Testis (tissue), 3 donors: ENCODE results near the gene KDM4F. TPM values are rescaled to one million over a fixed set of nuclear protein-coding genes. Genes with fewer than 3 reads are reported as not detected.

Experiments used
- DNase-seq: peaks from one replicate; pipeline ENCODE4 v3.0.0-alpha.2; 2019
- H3K27ac ChIP-seq, 2 donors: fragments of 200-600 bp; sonication (generic); one replicate each; pipeline ENCODE4 v1.5.1; 2019
- H3K27me3 ChIP-seq: fragments of 200-600 bp; sonication (generic); one replicate; pipeline ENCODE4 v1.5.1; 2019
- H3K36me3 ChIP-seq: fragments of 200-600 bp; sonication (generic); one replicate; pipeline ENCODE4 v1.5.1; 2017; ENCODE audit warnings: low read depth; ENCODE audit errors: missing control alignments
- H3K4me1 ChIP-seq: fragments of 200-600 bp; sonication (generic); one replicate; pipeline ENCODE4 v1.5.1; 2019
- H3K4me3 ChIP-seq, 2 donors: fragments of 200-600 bp; sonication (generic); one replicate each; pipeline ENCODE4 v1.5.1; 2017 to 2019
- H3K9me3 ChIP-seq: fragments of 200-600 bp; sonication (generic); one replicate; pipeline ENCODE4 v1.5.1; 2017
- CTCF ChIP-seq, 3 experiments: fragments of 450-650 bp in 2 of 3; fragments of 200-600 bp in 1 of 3; sonication (generic) in 1 of 3; IDR thresholded peaks; one replicate each; pipeline ENCODE4 v1.5.1; 2016 to 2019; ENCODE audit warnings: antibody characterized with exemption in 3 of 3, mild to moderate bottlenecking in 2 of 3, moderate library complexity in 1 of 3
- POLR2A ChIP-seq: fragments of 450-650 bp; IDR thresholded peaks from one replicate; pipeline ENCODE4 v1.6.1; 2017; ENCODE audit warnings: antibody characterized with exemption, mild to moderate bottlenecking, moderate library complexity
- WGBS, 2 donors: methylation state at CpG; one replicate each; pipeline ENCODE4 v1.1.5; 2018; 5-methylcytosine and 5-hydroxymethylcytosine counted together
- intact Hi-C: fragments of 100-400 bp; cut with DNase I; formaldehyde crosslinking; loops from one replicate; pipeline ENCODE4 v1.15.1; 2023; ENCODE audit warnings: low total_unique reads
- polyA plus RNA-seq: library from polyadenylated mRNA; stranded (reverse); fragments of 350-450 nt; fragmentation: Illumina TruSeq; extraction: RNeasy Lipid Tissue Mini Kit (QIAGEN cat#74804); gene quantifications from one replicate; pipeline ENCODE4 v1.2.3, GENCODE V29; 2014; ENCODE audit warnings: low read depth, low replicate concordance; ENCODE audit not compliant: insufficient read depth
- total RNA-seq, 2 donors: library from RNA; depleted of rRNA; stranded (reverse); fragments of >200 nt; gene quantifications; one replicate each; pipeline ENCODE4 v1.2.3, GENCODE V29; 2016

The KDM4F gene
- total and polyA plus RNA-seq, 3 donors from 2014 or later = 0.55 TPM; not detected in 2

GRCh38 chr11:95086836-95087570, 37.8 kb downstream of the KDM4F start:
- intact Hi-C loops = no loop called here
- DNase-seq = no peak
- Histone ChIP-seq H3K27me3 (no peaks in the 10 kb centered on the region), H3K4me3 (no peak overlapping the region), H3K36me3 (no peaks in the 10 kb centered on the region), H3K9me3 (no peaks in the 10 kb centered on the region), H3K27ac (no peak overlapping the region), H3K4me1 (peaks cover 16% of the 10 kb centered on the region)
- WGBS, 2 donors = 81 to 89% methylated on average over 1 of the region's 1 CpG
- TF ChIP-seq POLR2A = no peak
- TF ChIP-seq CTCF (IDR thresholded peaks at IDR 0.05) = no peak

- no peaks in the 10 kb centered on the region for H3K9me3 ChIP-seq
- 8% methylated on average over 20 to 27 of the region's 27 CpGs for WGBS, 2 donors
- H3K4me1 ChIP-seq = peaks cover 24% of the 10 kb centered on the region
- DNase-seq = no peak
- no peaks in the 10 kb centered on the region for H3K36me3 ChIP-seq
- H3K27ac ChIP-seq = peak overlapping the region; percentile 86 to 93
- TF ChIP-seq CTCF (IDR thresholded peaks at IDR 0.05) = no peak
- peak overlapping the region; percentile 73 to 81 for H3K4me3 ChIP-seq
- intact Hi-C loops = no loop called here
- H3K27me3 ChIP-seq = no peaks in the 10 kb centered on the region
Measured at GRCh38 chr11:95088946-95089619, 39.9 kb downstream of the KDM4F start.

GRCh38 chr11:95089620-95090542, 40.7 kb downstream of the KDM4F start, which contains the start of gene ENDOD1:
TSS of gene ENDOD1 (plus strand) at chr11:95089846. CDS start at chr11:95089928, 82 bp downstream.
- peak; percentile 86 for DNase-seq
- H3K27ac ChIP-seq = peak within 1 kb of the TSS; percentile 86 to 93
- 1% methylated on average over 86 of the region's 106 CpGs; no CpG with 5 or more reads in 1 of the 2 donors for WGBS, 2 donors
- intact Hi-C loops = no loop called here
- peaks cover 24% of the 10 kb centered on the region for H3K4me1 ChIP-seq
- H3K27me3 ChIP-seq = no peaks in the 10 kb centered on the region
- TF ChIP-seq POLR2A (peak; percentile 27), CTCF (IDR thresholded peaks at IDR 0.05) (no peak)
- H3K9me3 ChIP-seq = no peaks in the 10 kb centered on the region
- no peaks in the 10 kb centered on the region for H3K36me3 ChIP-seq
- H3K4me3 ChIP-seq = peak within 1 kb of the TSS; percentile 73 to 81

GRCh38 chr11:95091663-95092180, 42.5 kb downstream of the KDM4F start:
- Histone ChIP-seq H3K4me1 (peaks cover 24% of the 10 kb centered on the region), H3K9me3 (no peaks in the 10 kb centered on the region), H3K27me3 (no peaks in the 10 kb centered on the region), H3K4me3 (no peak overlapping the region), H3K27ac (no peak overlapping the region), H3K36me3 (no peaks in the 10 kb centered on the region)
- intact Hi-C loops = no loop called here
- TF ChIP-seq CTCF (IDR thresholded peaks at IDR 0.05) = no peak
- no peak for TF ChIP-seq POLR2A
- DNase-seq = no peak
